ENCODE data around the gene CHRND. TPM values are rescaled to one million over a fixed set of nuclear protein-coding genes. Genes with fewer than 3 reads are reported as not detected.

The CHRND gene
- total and polyA plus RNA-seq, 2 of the 13 experiments (the other 11 are each of a cell fraction or from before 2014, with no cell fraction given) = 0.18 TPM; not detected in 1

- TF ChIP-seq, protein P1, sequence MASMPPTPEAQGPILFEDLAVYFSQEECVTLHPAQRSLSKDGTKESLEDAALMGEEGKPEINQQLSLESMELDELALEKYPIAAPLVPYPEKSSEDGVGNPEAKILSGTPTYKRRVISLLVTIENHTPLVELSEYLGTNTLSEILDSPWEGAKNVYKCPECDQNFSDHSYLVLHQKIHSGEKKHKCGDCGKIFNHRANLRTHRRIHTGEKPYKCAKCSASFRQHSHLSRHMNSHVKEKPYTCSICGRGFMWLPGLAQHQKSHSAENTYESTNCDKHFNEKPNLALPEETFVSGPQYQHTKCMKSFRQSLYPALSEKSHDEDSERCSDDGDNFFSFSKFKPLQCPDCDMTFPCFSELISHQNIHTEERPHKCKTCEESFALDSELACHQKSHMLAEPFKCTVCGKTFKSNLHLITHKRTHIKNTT (CRISPR knock-in tag; IDR thresholded peaks at IDR 0.05) = no peak
- TF ChIP-seq TOE1 (CRISPR knock-in tag; IDR thresholded peaks at IDR 0.05) (no peak), ZNF503 (CRISPR knock-in tag; IDR thresholded peaks at IDR 0.05) (no peak), ZNF331 (CRISPR knock-in tag; IDR thresholded peaks at IDR 0.05) (no peak), NR2F6 (IDR thresholded peaks at IDR 0.05) (no peak), NR2F6 (CRISPR knock-in tag; IDR thresholded peaks at IDR 0.05) (no peak), ARNT2 (CRISPR knock-in tag; IDR thresholded peaks at IDR 0.05; ENCODE audit: low read depth) (no peak), ZNF3 (CRISPR knock-in tag; IDR thresholded peaks at IDR 0.05) (no peak), ZKSCAN1 (IDR thresholded peaks at IDR 0.05; ENCODE audit: low read length) (no peak), ZNF605 (CRISPR knock-in tag; IDR thresholded peaks at IDR 0.05) (no peak; the same call in 1 of the 2 replicates), ZSCAN22 (CRISPR knock-in tag; IDR thresholded peaks at IDR 0.05) (no peak), NFE2L1 (CRISPR knock-in tag; IDR thresholded peaks at IDR 0.05; ENCODE audit: borderline replicate concordance) (no peak), STAG1 (CRISPR knock-in tag; IDR thresholded peaks at IDR 0.05) (peak; percentile 43), SMC3 (IDR thresholded peaks at IDR 0.05; ENCODE audit: low read length) (no peak), ZNF615 (CRISPR knock-in tag; IDR thresholded peaks at IDR 0.05; ENCODE audit: borderline replicate concordance) (no peak), ZNF749 (CRISPR knock-in tag; IDR thresholded peaks at IDR 0.05; ENCODE audit: borderline replicate concordance) (no peak), HMG20A (CRISPR knock-in tag; IDR thresholded peaks at IDR 0.05; ENCODE audit: borderline replicate concordance) (no peak), ZNF296 (CRISPR knock-in tag; conservative IDR thresholded peaks at IDR 0.05) (no peak), ZNF333 (CRISPR knock-in tag; IDR thresholded peaks at IDR 0.05; ENCODE audit: borderline replicate concordance) (no peak), BRCA1 (CRISPR knock-in tag; IDR thresholded peaks at IDR 0.05) (no peak), ZNF674 (CRISPR knock-in tag; IDR thresholded peaks at IDR 0.05; ENCODE audit: low read depth) (no peak), SYNCRIP (IDR thresholded peaks at IDR 0.05; ENCODE audit: insufficient read depth, low read depth, low read length) (no peak), NFIC (IDR thresholded peaks at IDR 0.05; ENCODE audit: low read length) (no peak), ELF1 (CRISPR knock-in tag; IDR thresholded peaks at IDR 0.05) (no peak)
- TF ChIP-seq, protein P2, sequence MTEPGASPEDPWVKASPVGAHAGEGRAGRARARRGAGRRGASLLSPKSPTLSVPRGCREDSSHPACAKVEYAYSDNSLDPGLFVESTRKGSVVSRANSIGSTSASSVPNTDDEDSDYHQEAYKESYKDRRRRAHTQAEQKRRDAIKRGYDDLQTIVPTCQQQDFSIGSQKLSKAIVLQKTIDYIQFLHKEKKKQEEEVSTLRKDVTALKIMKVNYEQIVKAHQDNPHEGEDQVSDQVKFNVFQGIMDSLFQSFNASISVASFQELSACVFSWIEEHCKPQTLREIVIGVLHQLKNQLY (CRISPR knock-in tag; IDR thresholded peaks at IDR 0.05) = no peak
- TF ChIP-seq, protein P3, sequence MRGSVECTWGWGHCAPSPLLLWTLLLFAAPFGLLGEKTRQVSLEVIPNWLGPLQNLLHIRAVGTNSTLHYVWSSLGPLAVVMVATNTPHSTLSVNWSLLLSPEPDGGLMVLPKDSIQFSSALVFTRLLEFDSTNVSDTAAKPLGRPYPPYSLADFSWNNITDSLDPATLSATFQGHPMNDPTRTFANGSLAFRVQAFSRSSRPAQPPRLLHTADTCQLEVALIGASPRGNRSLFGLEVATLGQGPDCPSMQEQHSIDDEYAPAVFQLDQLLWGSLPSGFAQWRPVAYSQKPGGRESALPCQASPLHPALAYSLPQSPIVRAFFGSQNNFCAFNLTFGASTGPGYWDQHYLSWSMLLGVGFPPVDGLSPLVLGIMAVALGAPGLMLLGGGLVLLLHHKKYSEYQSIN (CRISPR knock-in tag; IDR thresholded peaks at IDR 0.05; ENCODE audit: borderline replicate concordance) = no peak
- TF ChIP-seq, protein P4, sequence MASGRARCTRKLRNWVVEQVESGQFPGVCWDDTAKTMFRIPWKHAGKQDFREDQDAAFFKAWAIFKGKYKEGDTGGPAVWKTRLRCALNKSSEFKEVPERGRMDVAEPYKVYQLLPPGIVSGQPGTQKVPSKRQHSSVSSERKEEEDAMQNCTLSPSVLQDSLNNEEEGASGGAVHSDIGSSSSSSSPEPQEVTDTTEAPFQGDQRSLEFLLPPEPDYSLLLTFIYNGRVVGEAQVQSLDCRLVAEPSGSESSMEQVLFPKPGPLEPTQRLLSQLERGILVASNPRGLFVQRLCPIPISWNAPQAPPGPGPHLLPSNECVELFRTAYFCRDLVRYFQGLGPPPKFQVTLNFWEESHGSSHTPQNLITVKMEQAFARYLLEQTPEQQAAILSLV (CRISPR knock-in tag; IDR thresholded peaks at IDR 0.05; ENCODE audit: borderline replicate concordance) = peak; percentile 82; the same call in 1 of the 2 replicates
Measured at GRCh38 chr2:232523682-232524597, 2.0 kb upstream of the CHRND start (continued).
